Right lobe of liver (tissue), 6 donors: ENCODE measurements around the gene SP7. TPM values are rescaled to one million over a fixed set of nuclear protein-coding genes. Genes with fewer than 3 reads are reported as not detected.

Source experiments
- ATAC-seq, 4 donors: fragments of 200-7000 bp; cut with Tn5 transposase; one replicate each; pipeline ENCODE4 v1.9.1; 2020; ENCODE audit warnings: mild to moderate bottlenecking in 4 of 4, moderate library complexity in 4 of 4
- DNase-seq, 3 donors: peaks; one replicate each; pipeline ENCODE4 v3.0.0-alpha.2; 2020
- H3K27ac ChIP-seq, 3 donors: fragments of 200-600 bp; one replicate each; pipeline ENCODE4 v1.8.0; 2022
- H3K27me3 ChIP-seq, 2 donors: fragments of 200-600 bp; one replicate each; pipeline ENCODE4 v1.8.0; 2022
- H3K36me3 ChIP-seq, 4 donors: fragments of 200-600 bp; sonication (generic) in 1 of 4; one replicate each; pipeline versions ENCODE4 v1.5.1 to v1.8.0; 2017 to 2022; ENCODE audit warnings: control low read depth in 1 of 4
- H3K4me1 ChIP-seq, 4 donors: fragments of 200-600 bp; sonication (generic) in 1 of 4; one replicate each; pipeline versions ENCODE4 v1.5.1 to v1.8.0; 2017 to 2022; ENCODE audit warnings: control low read depth in 1 of 4
- H3K4me3 ChIP-seq, 3 donors: fragments of 200-600 bp; one replicate each; pipeline ENCODE4 v1.8.0; 2022
- H3K9me3 ChIP-seq, 4 donors: fragments of 200-600 bp; sonication (generic) in 1 of 4; one replicate each; pipeline versions ENCODE4 v1.5.1 to v1.8.0; 2017 to 2022; ENCODE audit warnings: control low read depth in 1 of 4
- CTCF ChIP-seq, 4 donors: fragments of 200-600 bp in 3 of 4; fragments of 450-650 bp in 1 of 4; IDR thresholded peaks; one replicate each; pipeline versions ENCODE4 v1.5.1 to v1.8.0; 2016 to 2022; ENCODE audit warnings: antibody characterized with exemption in 4 of 4, mild to moderate bottlenecking in 2 of 4
- POLR2A ChIP-seq: fragments of 450-650 bp; IDR thresholded peaks from one replicate; pipeline ENCODE4 v1.6.1; 2017; ENCODE audit warnings: antibody characterized with exemption, mild to moderate bottlenecking
- WGBS: methylation state at CpG from one replicate; pipeline ENCODE4 v1.1.6; 2018; ENCODE audit warnings: low coverage, low lambda C conversion rate; ENCODE audit not compliant: insufficient coverage; ENCODE audit errors: missing lambda C conversion rate; 5-methylcytosine and 5-hydroxymethylcytosine counted together
- intact Hi-C, 2 donors: fragments of 100-400 bp; cut with DNase I; formaldehyde crosslinking; loops; one replicate each; pipeline versions ENCODE4 v1.11.2 to v1.14.1; 2022
- total RNA-seq, 6 experiments: library from RNA; depleted of rRNA in 2 of 6; stranded (reverse); fragments of >200 nt in 2 of 6; fragmentation: NEBNext Ultra II Directional in 3 of 6; extraction: Animal tissue kit (Norgen Biotek cat#: 25700) in 3 of 6; gene quantifications; one replicate each; pipeline versions ENCODE4 v1.1.0 to v1.2.4, GENCODE V29; 2016 to 2023
- donor health status: DM: no; HTN: yes; CAD: no.
- donor health status: DM: no; HTN: no; CAD: no.
- donor health status: DM: no; HTN: no; CAD: no.
- donor health status: DM: no; HTN: yes; CAD: no.
- donor health status: DM: no; HTN: yes; CAD: no.

Gene SP7
- total RNA-seq, 6 experiments from 2014 or later, result not detected

- no peak for TF ChIP-seq POLR2A
- DNase-seq (no peak), ATAC-seq (peak in 1 of 4 donors; percentile 10)
- intact Hi-C loops, result loop anchor here in 1 of 2 donors (5.0 kb wide), 1 partner anchor 81 kb away; no protein-coding TSS in a partner anchor
- no peaks in the 10 kb centered on the region for H3K9me3 ChIP-seq
- no peaks in the 10 kb centered on the region for H3K4me1 ChIP-seq
- H3K36me3 ChIP-seq, result no peaks in the 10 kb centered on the region
- H3K27ac ChIP-seq, result no peak overlapping the region
- WGBS, result 83% methylated on average over 1 of the region's 1 CpG
- H3K27me3 ChIP-seq, result no peaks in the 10 kb centered on the region
- no peak overlapping the region for H3K4me3 ChIP-seq
Measured at GRCh38 chr12:53346491-53346890, 10.3 kb upstream of the SP7 start.

- Histone ChIP-seq H3K4me1 (no peaks in the 10 kb centered on the region), H3K27ac (peak overlapping the region; percentile 0 to 69 (median 31)), H3K9me3 (no peaks in the 10 kb centered on the region), H3K36me3 (no peaks in the 10 kb centered on the region), H3K27me3 (no peaks in the 10 kb centered on the region), H3K4me3 (peak overlapping the region in 2 of 3 donors; percentile 50 to 55)
- intact Hi-C loops, result loop anchor here in 1 of 2 donors (5.0 kb wide), 1 partner anchor 82 kb away; no protein-coding TSS in a partner anchor
- 100% methylated on average over 1 of the region's 10 CpGs for WGBS
- peak; percentile 27 to 54 (median 44) for ATAC-seq
- TF ChIP-seq CTCF (IDR thresholded peaks at IDR 0.05) (no peak), POLR2A (no peak)
- DNase-seq, result peak in 1 of 3 donors; percentile 42
Measured at GRCh38 chr12:53345486-53346188, 9.5 kb upstream of the SP7 start.

GRCh38 chr12:53344824-53345485, 8.8 kb upstream of the SP7 start:
- DNase-seq (peak; percentile 69 to 73 (median 70)), ATAC-seq (peak; percentile 90 to 95 (median 92))
- Histone ChIP-seq H3K4me1 (no peaks in the 10 kb centered on the region), H3K36me3 (no peaks in the 10 kb centered on the region), H3K4me3 (peak overlapping the region; percentile 50 to 55 (median 54)), H3K9me3 (no peaks in the 10 kb centered on the region), H3K27ac (peak overlapping the region; percentile 31 to 69 (median 43)), H3K27me3 (no peaks in the 10 kb centered on the region)
- intact Hi-C loops, result loop anchor here in 1 of 2 donors (5.0 kb wide), 1 partner anchor 82 kb away; no protein-coding TSS in a partner anchor
- peak; percentile 59 to 74 (median 71) for TF ChIP-seq CTCF (IDR thresholded peaks at IDR 0.05)
- peak; percentile 33 for TF ChIP-seq POLR2A
- WGBS, result under 1% methylated on average over 14 of the region's 50 CpGs

- Histone ChIP-seq H3K27ac (peak overlapping the region in 1 of 3 donors; percentile 31), H3K9me3 (no peaks in the 10 kb centered on the region), H3K4me3 (peak overlapping the region in 2 of 3 donors; percentile 54 to 55), H3K4me1 (no peaks in the 10 kb centered on the region), H3K36me3 (no peaks in the 10 kb centered on the region), H3K27me3 (no peaks in the 10 kb centered on the region)
- WGBS, result 11% methylated on average over 5 of the region's 19 CpGs
- TF ChIP-seq CTCF (IDR thresholded peaks at IDR 0.05), result no peak
- ATAC-seq, result no peak
- intact Hi-C loops, result no loop called here
- no peak for DNase-seq
Measured at GRCh38 chr12:53344487-53344823, 8.3 kb upstream of the SP7 start.

- Histone ChIP-seq H3K27ac (no peak overlapping the region), H3K4me3 (no peak overlapping the region), H3K27me3 (no peaks in the 10 kb centered on the region), H3K9me3 (no peaks in the 10 kb centered on the region), H3K4me1 (no peaks in the 10 kb centered on the region), H3K36me3 (no peaks in the 10 kb centered on the region)
- DNase-seq (no peak), ATAC-seq (no peak)
- TF ChIP-seq CTCF (IDR thresholded peaks at IDR 0.05) (no peak), POLR2A (no peak)
- intact Hi-C loops, result no loop called here
- WGBS, result 85% methylated on average over 4 of the region's 4 CpGs
Measured at GRCh38 chr12:53343969-53344368, 7.8 kb upstream of the SP7 start.
